A549 (cell line): ENCODE results near the gene INSC.

Source experiments
- EP300 ChIP-seq, 2 experiments: fragments of >200 bp; sonication (Bioruptor Twin); formaldehyde crosslinking; IDR thresholded peaks; 2 replicates in 1 of 2; 3 replicates in 1 of 2; pipeline ENCODE4 v1.6.1; 2016 to 2017
- HDAC2 ChIP-seq: fragments of 200-600 bp; sonication (generic); IDR thresholded peaks from 2 replicates; pipeline ENCODE4 v1.6.1; 2016
- HOXA7 ChIP-seq: fragments of 250-450 bp; sonication (Bioruptor Pico); IDR thresholded peaks from 2 replicates; pipeline ENCODE4 v1.5.0; 2020; ENCODE audit warnings: mild to moderate bottlenecking, moderate library complexity
- RNF2 ChIP-seq: fragments of 200-600 bp; sonication (generic); IDR thresholded peaks from 2 replicates; pipeline ENCODE4 v1.6.1; 2016; ENCODE audit warnings: low read depth, mild to moderate bottlenecking, antibody characterized with exemption, moderate library complexity, borderline replicate concordance
- TFCP2L1 ChIP-seq: fragments of 250-450 bp; sonication (Bioruptor Pico); IDR thresholded peaks from 2 replicates; pipeline ENCODE4 v1.5.0; 2021; ENCODE audit warnings: mild to moderate bottlenecking
- TF ChIP-seq, protein P1 (sequence below): fragments of >200 bp; sonication (Bioruptor Twin); formaldehyde crosslinking; IDR thresholded peaks from 3 replicates; pipeline ENCODE4 v1.5.1; 2016
- TF ChIP-seq, protein P2 (sequence below): fragments of 250-450 bp; sonication (Bioruptor Pico); IDR thresholded peaks from 2 replicates; pipeline ENCODE4 v1.5.0; 2020; ENCODE audit warnings: low read depth, mild to moderate bottlenecking, moderate library complexity
- TF ChIP-seq, protein P3 (sequence below): fragments of 450-650 bp; IDR thresholded peaks from 2 replicates; pipeline ENCODE4 v1.6.1; 2014; ENCODE audit warnings: antibody characterized with exemption
- TF ChIP-seq, protein P4 (sequence below): fragments of 200-600 bp; sonication (generic); IDR thresholded peaks from 2 replicates; pipeline ENCODE4 v1.6.1; 2016; ENCODE audit warnings: antibody characterized with exemption, mild to moderate bottlenecking, moderate library complexity
- TF ChIP-seq, protein P5 (sequence below): fragments of 150-350 bp; IDR thresholded peaks from 2 replicates; pipeline ENCODE4 v1.6.1; 2014; ENCODE audit warnings: low read depth, mild to moderate bottlenecking, low read length

DNA sequence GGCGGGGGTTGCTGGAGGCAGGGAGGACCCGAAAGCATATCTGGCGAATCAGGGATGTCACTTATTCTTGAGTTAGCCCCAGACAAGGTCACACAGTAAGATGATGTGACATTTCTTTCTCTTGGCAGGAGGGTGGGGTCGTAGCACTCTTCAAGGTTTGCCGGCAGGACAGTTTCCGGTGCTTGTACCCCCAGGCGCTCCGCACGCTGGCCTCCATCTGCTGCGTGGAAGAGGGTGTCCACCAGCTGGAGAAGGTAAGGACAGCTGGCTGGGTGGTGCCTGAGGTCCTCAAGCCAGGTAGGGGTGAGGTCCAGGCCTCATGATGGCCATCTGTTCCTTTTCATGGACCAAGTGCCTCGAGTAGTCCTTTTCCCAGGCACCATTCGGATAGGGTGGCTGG is 86.0 kb downstream of the INSC start:
- TF ChIP-seq, protein P1, sequence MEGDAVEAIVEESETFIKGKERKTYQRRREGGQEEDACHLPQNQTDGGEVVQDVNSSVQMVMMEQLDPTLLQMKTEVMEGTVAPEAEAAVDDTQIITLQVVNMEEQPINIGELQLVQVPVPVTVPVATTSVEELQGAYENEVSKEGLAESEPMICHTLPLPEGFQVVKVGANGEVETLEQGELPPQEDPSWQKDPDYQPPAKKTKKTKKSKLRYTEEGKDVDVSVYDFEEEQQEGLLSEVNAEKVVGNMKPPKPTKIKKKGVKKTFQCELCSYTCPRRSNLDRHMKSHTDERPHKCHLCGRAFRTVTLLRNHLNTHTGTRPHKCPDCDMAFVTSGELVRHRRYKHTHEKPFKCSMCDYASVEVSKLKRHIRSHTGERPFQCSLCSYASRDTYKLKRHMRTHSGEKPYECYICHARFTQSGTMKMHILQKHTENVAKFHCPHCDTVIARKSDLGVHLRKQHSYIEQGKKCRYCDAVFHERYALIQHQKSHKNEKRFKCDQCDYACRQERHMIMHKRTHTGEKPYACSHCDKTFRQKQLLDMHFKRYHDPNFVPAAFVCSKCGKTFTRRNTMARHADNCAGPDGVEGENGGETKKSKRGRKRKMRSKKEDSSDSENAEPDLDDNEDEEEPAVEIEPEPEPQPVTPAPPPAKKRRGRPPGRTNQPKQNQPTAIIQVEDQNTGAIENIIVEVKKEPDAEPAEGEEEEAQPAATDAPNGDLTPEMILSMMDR: no peak
- TF ChIP-seq EP300 (IDR thresholded peaks at IDR 0.05): no peak
- TF ChIP-seq TFCP2L1: no peak
- TF ChIP-seq, protein P2, sequence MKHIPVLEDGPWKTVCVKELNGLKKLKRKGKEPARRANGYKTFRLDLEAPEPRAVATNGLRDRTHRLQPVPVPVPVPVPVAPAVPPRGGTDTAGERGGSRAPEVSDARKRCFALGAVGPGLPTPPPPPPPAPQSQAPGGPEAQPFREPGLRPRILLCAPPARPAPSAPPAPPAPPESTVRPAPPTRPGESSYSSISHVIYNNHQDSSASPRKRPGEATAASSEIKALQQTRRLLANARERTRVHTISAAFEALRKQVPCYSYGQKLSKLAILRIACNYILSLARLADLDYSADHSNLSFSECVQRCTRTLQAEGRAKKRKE (CRISPR knock-in tag): no peak
- no peak for TF ChIP-seq RNF2
- TF ChIP-seq, protein P3, sequence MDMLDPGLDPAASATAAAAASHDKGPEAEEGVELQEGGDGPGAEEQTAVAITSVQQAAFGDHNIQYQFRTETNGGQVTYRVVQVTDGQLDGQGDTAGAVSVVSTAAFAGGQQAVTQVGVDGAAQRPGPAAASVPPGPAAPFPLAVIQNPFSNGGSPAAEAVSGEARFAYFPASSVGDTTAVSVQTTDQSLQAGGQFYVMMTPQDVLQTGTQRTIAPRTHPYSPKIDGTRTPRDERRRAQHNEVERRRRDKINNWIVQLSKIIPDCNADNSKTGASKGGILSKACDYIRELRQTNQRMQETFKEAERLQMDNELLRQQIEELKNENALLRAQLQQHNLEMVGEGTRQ: no peak
- TF ChIP-seq HOXA7 (CRISPR knock-in tag): no peak
- TF ChIP-seq, protein P4, sequence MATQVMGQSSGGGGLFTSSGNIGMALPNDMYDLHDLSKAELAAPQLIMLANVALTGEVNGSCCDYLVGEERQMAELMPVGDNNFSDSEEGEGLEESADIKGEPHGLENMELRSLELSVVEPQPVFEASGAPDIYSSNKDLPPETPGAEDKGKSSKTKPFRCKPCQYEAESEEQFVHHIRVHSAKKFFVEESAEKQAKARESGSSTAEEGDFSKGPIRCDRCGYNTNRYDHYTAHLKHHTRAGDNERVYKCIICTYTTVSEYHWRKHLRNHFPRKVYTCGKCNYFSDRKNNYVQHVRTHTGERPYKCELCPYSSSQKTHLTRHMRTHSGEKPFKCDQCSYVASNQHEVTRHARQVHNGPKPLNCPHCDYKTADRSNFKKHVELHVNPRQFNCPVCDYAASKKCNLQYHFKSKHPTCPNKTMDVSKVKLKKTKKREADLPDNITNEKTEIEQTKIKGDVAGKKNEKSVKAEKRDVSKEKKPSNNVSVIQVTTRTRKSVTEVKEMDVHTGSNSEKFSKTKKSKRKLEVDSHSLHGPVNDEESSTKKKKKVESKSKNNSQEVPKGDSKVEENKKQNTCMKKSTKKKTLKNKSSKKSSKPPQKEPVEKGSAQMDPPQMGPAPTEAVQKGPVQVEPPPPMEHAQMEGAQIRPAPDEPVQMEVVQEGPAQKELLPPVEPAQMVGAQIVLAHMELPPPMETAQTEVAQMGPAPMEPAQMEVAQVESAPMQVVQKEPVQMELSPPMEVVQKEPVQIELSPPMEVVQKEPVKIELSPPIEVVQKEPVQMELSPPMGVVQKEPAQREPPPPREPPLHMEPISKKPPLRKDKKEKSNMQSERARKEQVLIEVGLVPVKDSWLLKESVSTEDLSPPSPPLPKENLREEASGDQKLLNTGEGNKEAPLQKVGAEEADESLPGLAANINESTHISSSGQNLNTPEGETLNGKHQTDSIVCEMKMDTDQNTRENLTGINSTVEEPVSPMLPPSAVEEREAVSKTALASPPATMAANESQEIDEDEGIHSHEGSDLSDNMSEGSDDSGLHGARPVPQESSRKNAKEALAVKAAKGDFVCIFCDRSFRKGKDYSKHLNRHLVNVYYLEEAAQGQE: no peak
- no peak for TF ChIP-seq HDAC2
- TF ChIP-seq, protein P5, sequence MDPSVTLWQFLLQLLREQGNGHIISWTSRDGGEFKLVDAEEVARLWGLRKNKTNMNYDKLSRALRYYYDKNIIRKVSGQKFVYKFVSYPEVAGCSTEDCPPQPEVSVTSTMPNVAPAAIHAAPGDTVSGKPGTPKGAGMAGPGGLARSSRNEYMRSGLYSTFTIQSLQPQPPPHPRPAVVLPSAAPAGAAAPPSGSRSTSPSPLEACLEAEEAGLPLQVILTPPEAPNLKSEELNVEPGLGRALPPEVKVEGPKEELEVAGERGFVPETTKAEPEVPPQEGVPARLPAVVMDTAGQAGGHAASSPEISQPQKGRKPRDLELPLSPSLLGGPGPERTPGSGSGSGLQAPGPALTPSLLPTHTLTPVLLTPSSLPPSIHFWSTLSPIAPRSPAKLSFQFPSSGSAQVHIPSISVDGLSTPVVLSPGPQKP: no peak
